Stimulated activated CD8-positive, alpha-beta memory T cell treated with anti-CD3 and anti-CD28 coated beads, Interleukin-15, amount 100 ng/mL, for 4 hours (primary cell): ENCODE measurements around the gene ARAP1.
"Not testable (repeated sequence)": the region's sequence is repeated elsewhere in the genome, so short reads cannot be mapped to it uniquely, and the experiment has no call there.

Experiments
- DNase-seq, 2 donors: peaks; one replicate each; pipeline ENCODE4 v3.0.0-alpha.2; 2020; ENCODE audit warnings: low read depth in 2 of 2

The ARAP1 gene

GRCh38 chr11:72752088-72752914 is at the start of gene ARAP1:
ARAP1 (minus strand) TSS chr11:72752408; CDS start chr11:72727128, 25,280 bp downstream.
- peak; percentile 46 to 58 for DNase-seq

GRCh38 chr11:72799441-72799840 is 47.2 kb upstream of the ARAP1 start:
- no peak for DNase-seq

- no peak for DNase-seq
Observed at GRCh38 chr11:72798361-72798760, 46.2 kb upstream of the ARAP1 start.

GRCh38 chr11:72793425-72794367 is 41.5 kb upstream of the ARAP1 start, which contains the start of gene STARD10:
STARD10 (minus strand) TSS chr11:72794047; CDS start chr11:72781181, 12,866 bp downstream.
- DNase-seq = peak; percentile 86 to 91

GRCh38 chr11:72793076-72793424 is 40.8 kb upstream of the ARAP1 start:
- no peak for DNase-seq

- DNase-seq = no peak
Observed at GRCh38 chr11:72792437-72793021, 40.3 kb upstream of the ARAP1 start.

GRCh38 chr11:72791228-72791627 is 39.0 kb upstream of the ARAP1 start:
- not testable (repeated sequence) for DNase-seq

GRCh38 chr11:72789493-72790131 is 37.4 kb upstream of the ARAP1 start:
- no peak for DNase-seq

GRCh38 chr11:72788241-72788640 is 36.0 kb upstream of the ARAP1 start:
- DNase-seq = no peak

- DNase-seq = no peak
Observed at GRCh38 chr11:72787216-72788104, 35.3 kb upstream of the ARAP1 start.

- no peak for DNase-seq
Observed at GRCh38 chr11:72786305-72787215, 34.4 kb upstream of the ARAP1 start.

- no peak for DNase-seq
Observed at GRCh38 chr11:72784662-72785061, 32.5 kb upstream of the ARAP1 start.

- DNase-seq = no peak
Observed at GRCh38 chr11:72783144-72783905, 31.1 kb upstream of the ARAP1 start.

- DNase-seq = no peak
Observed at GRCh38 chr11:72782081-72782920, 30.1 kb upstream of the ARAP1 start.

GRCh38 chr11:72781313-72782080 is 29.3 kb upstream of the ARAP1 start:
- peak; percentile 28 to 37 for DNase-seq

- no peak for DNase-seq
Observed at GRCh38 chr11:72781063-72781312, 28.8 kb upstream of the ARAP1 start.

GRCh38 chr11:72780296-72781062 is 28.3 kb upstream of the ARAP1 start:
- DNase-seq = no peak
